HL-60 (cell line): ENCODE results near the gene SYT6.

ENCODE experiments used
- POLR2AphosphoS5 ChIP-seq: IDR thresholded peaks from 2 replicates; pipeline ENCODE4 v1.6.1; 2012; ENCODE audit warnings: low read depth
- REST ChIP-seq: IDR thresholded peaks from 2 replicates; pipeline ENCODE4 v1.6.1; 2012; ENCODE audit warnings: low read depth; ENCODE audit not compliant: insufficient replicate concordance
- TF ChIP-seq, protein P1 (sequence below): IDR thresholded peaks from one replicate; pipeline ENCODE4 v1.5.1; 2011; ENCODE audit warnings: low read length, control low read depth, inconsistent platforms; ENCODE audit not compliant: insufficient read depth

DNA sequence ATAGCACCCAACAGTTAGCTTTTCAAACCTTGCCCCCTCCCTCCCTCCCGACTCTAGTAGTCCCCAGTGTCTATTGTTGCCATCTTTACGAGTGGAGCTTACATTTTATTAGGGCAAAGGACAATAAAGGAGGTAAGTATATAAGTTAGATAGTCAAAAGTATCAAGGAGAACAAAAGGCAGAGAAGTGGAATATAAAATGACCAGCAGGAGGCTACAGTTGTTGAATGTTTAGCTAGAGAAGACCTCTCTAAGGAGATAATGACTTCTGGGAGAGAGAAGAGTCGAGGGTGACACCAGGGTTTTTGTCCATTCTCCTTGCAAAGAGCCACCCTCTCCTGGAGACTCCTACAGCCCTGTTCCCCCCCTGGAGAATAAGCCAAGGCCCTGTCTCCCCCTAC is 48.7 kb downstream of the SYT6 start:
- TF ChIP-seq, protein P1, sequence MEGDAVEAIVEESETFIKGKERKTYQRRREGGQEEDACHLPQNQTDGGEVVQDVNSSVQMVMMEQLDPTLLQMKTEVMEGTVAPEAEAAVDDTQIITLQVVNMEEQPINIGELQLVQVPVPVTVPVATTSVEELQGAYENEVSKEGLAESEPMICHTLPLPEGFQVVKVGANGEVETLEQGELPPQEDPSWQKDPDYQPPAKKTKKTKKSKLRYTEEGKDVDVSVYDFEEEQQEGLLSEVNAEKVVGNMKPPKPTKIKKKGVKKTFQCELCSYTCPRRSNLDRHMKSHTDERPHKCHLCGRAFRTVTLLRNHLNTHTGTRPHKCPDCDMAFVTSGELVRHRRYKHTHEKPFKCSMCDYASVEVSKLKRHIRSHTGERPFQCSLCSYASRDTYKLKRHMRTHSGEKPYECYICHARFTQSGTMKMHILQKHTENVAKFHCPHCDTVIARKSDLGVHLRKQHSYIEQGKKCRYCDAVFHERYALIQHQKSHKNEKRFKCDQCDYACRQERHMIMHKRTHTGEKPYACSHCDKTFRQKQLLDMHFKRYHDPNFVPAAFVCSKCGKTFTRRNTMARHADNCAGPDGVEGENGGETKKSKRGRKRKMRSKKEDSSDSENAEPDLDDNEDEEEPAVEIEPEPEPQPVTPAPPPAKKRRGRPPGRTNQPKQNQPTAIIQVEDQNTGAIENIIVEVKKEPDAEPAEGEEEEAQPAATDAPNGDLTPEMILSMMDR = no peak
- no peak for TF ChIP-seq REST
- TF ChIP-seq POLR2AphosphoS5 = no peak
